ENCODE data around the gene FKBP8.

- TF ChIP-seq, protein P1, sequence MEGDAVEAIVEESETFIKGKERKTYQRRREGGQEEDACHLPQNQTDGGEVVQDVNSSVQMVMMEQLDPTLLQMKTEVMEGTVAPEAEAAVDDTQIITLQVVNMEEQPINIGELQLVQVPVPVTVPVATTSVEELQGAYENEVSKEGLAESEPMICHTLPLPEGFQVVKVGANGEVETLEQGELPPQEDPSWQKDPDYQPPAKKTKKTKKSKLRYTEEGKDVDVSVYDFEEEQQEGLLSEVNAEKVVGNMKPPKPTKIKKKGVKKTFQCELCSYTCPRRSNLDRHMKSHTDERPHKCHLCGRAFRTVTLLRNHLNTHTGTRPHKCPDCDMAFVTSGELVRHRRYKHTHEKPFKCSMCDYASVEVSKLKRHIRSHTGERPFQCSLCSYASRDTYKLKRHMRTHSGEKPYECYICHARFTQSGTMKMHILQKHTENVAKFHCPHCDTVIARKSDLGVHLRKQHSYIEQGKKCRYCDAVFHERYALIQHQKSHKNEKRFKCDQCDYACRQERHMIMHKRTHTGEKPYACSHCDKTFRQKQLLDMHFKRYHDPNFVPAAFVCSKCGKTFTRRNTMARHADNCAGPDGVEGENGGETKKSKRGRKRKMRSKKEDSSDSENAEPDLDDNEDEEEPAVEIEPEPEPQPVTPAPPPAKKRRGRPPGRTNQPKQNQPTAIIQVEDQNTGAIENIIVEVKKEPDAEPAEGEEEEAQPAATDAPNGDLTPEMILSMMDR (IDR thresholded peaks at IDR 0.05) = no peak
- TF ChIP-seq POLR2A (IDR thresholded peaks at IDR 0.05) = no peak
These were observed 19.5 kb downstream of the FKBP8 start for GRCh38 chr19:18523841-18524240.

Measured in thyroid gland (tissue), 4 donors.